Activated CD8-positive, alpha-beta memory T cell treated with anti-CD3 and anti-CD28 coated beads, Interleukin-2, amount 50 U/mL, for 4 hours (primary cell): ENCODE data around the gene CALR3.
"Not testable (repeated sequence)": the region's sequence is repeated elsewhere in the genome, so short reads cannot be mapped to it uniquely, and the experiment has no call there.

Source experiments
- DNase-seq: peaks from one replicate; pipeline ENCODE4 v3.0.0-alpha.2; 2020

The CALR3 gene

GRCh38 chr19:16495982-16496612 lies at the start of gene CALR3, which contains the start of gene C19orf44:
Gene CALR3, minus strand, starts transcription at chr19:16496167. Its CDS starts 38 bp downstream, at chr19:16496129.
Gene C19orf44, plus strand, starts transcription at chr19:16496394. Its CDS starts 4,399 bp downstream, at chr19:16500793.
- DNase-seq, result peak; percentile 96

- DNase-seq, result no peak
These were observed 48.7 kb upstream of the CALR3 start for GRCh38 chr19:16544473-16545231.

- DNase-seq, result not testable (repeated sequence)
These were observed 47.8 kb upstream of the CALR3 start for GRCh38 chr19:16543734-16544133.

- no peak for DNase-seq
These were observed 47.0 kb upstream of the CALR3 start for GRCh38 chr19:16542910-16543472.

GRCh38 chr19:16542045-16542909 lies 46.3 kb upstream of the CALR3 start, which contains the start of gene CHERP:
Gene CHERP, minus strand, starts transcription at chr19:16542437. Its CDS starts 59 bp downstream, at chr19:16542378.
- peak; percentile 94 for DNase-seq

- no peak for DNase-seq
These were observed 45.6 kb upstream of the CALR3 start for GRCh38 chr19:16541526-16542044.

- DNase-seq, result no peak
These were observed 45.0 kb upstream of the CALR3 start for GRCh38 chr19:16540948-16541347.

GRCh38 chr19:16537111-16537510 lies 41.1 kb upstream of the CALR3 start:
- no peak for DNase-seq

GRCh38 chr19:16536130-16536529 lies 40.2 kb upstream of the CALR3 start:
- no peak for DNase-seq

- DNase-seq, result no peak
These were observed 39.4 kb upstream of the CALR3 start for GRCh38 chr19:16535381-16535780.

- DNase-seq, result no peak
These were observed 36.7 kb upstream of the CALR3 start for GRCh38 chr19:16532440-16533234.

- no peak for DNase-seq
These were observed 35.4 kb upstream of the CALR3 start for GRCh38 chr19:16531380-16531669.

- no peak for DNase-seq
These were observed 34.8 kb upstream of the CALR3 start for GRCh38 chr19:16530540-16531379.

- no peak for DNase-seq
These were observed 33.6 kb upstream of the CALR3 start for GRCh38 chr19:16529466-16530144.

GRCh38 chr19:16527971-16528521 lies 32.1 kb upstream of the CALR3 start:
- DNase-seq, result peak; percentile 38

- DNase-seq, result no peak
These were observed 31.5 kb upstream of the CALR3 start for GRCh38 chr19:16527334-16527935.

GRCh38 chr19:16525751-16526481 lies 29.9 kb upstream of the CALR3 start:
- no peak for DNase-seq

GRCh38 chr19:16524991-16525734 lies 29.2 kb upstream of the CALR3 start:
- DNase-seq, result no peak
